PC-9 (cell line): Measurements from ENCODE around the gene ASTN2. TPM values are rescaled to one million over a fixed set of nuclear protein-coding genes. Genes with fewer than 3 reads are reported as not detected.

ENCODE experiments used
- BruUV-seq: library from RNA; stranded (reverse); fragments of 400-500 nt; replicated peaks from 2 replicates; lab custom pipeline; 2021; lab: Mats Ljungman, UMichigan
- CTCF ChIA-PET: fragments of 300-600 bp; sonication (Branson Sonifier 250); formaldehyde crosslinking; loops from one replicate; lab custom pipeline; 2022; ENCODE audit warnings: antibody characterized with exemption; lab: Charles Lee
- POLR2A ChIA-PET: fragments of 300-600 bp; sonication (Branson Sonifier 250); formaldehyde crosslinking; loops from one replicate; lab custom pipeline; 2022; ENCODE audit warnings: antibody characterized with exemption; ENCODE audit not compliant: unreplicated experiment; lab: Charles Lee
- DNase-seq, 2 experiments: peaks; one replicate each; pipeline versions ENCODE4 v3.0.0 to v3.0.0-alpha.2; 2015 to 2022; ENCODE audit warnings: mixed read lengths in 1 of 2
- H2AFZ ChIP-seq: fragments of 200-600 bp; sonication (generic); 2 replicates; pipeline ENCODE4 v1.8.1; 2017; ENCODE audit warnings: antibody characterized with exemption
- H3F3A ChIP-seq: fragments of 200-600 bp; sonication (generic); 2 replicates; pipeline ENCODE4 v1.8.1; 2017; ENCODE audit warnings: antibody characterized with exemption, mild to moderate bottlenecking, low read depth; ENCODE audit not compliant: insufficient read depth
- H3K27ac ChIP-seq: fragments of 200-600 bp; sonication (generic); 2 replicates; pipeline ENCODE4 v1.6.1; 2016; ENCODE audit warnings: mixed run types
- H3K27me3 ChIP-seq: fragments of 200-600 bp; sonication (generic); 2 replicates; pipeline ENCODE4 v1.6.1; 2016; ENCODE audit warnings: low read depth, mixed run types; ENCODE audit not compliant: insufficient read depth
- H3K36me3 ChIP-seq: fragments of 200-600 bp; sonication (generic); 2 replicates; pipeline ENCODE4 v1.6.1; 2016; ENCODE audit warnings: low read depth, mixed run types
- H3K4me1 ChIP-seq: fragments of 200-600 bp; sonication (generic); replicated peaks from 2 replicates; pipeline ENCODE4 v1.6.1; 2016; ENCODE audit warnings: mixed run types; ENCODE audit not compliant: insufficient read depth
- H3K4me2 ChIP-seq: fragments of 200-600 bp; sonication (generic); 2 replicates; pipeline ENCODE4 v1.6.1; 2017; ENCODE audit warnings: mixed run types
- H3K4me3 ChIP-seq: fragments of 200-600 bp; sonication (generic); 2 replicates; pipeline ENCODE4 v1.6.1; 2016; ENCODE audit warnings: mixed run types
- H3K79me2 ChIP-seq: fragments of 200-600 bp; sonication (generic); 2 replicates; pipeline ENCODE4 v1.6.1; 2017; ENCODE audit warnings: low read depth, mixed run types
- H3K9me2 ChIP-seq: fragments of 200-600 bp; sonication (generic); 2 replicates; pipeline ENCODE4 v1.8.1; 2017; ENCODE audit warnings: mild to moderate bottlenecking; ENCODE audit not compliant: insufficient read depth
- H3K9me3 ChIP-seq: fragments of 200-600 bp; sonication (generic); 2 replicates; pipeline ENCODE4 v1.8.1; 2016; ENCODE audit warnings: low read depth; ENCODE audit not compliant: insufficient read depth
- H4K20me1 ChIP-seq: fragments of 200-600 bp; sonication (generic); 2 replicates; pipeline ENCODE4 v1.8.1; 2017; ENCODE audit not compliant: insufficient read depth
- EZH2 ChIP-seq: fragments of 200-600 bp; sonication (generic); IDR thresholded peaks from 2 replicates; pipeline ENCODE4 v1.8.0; 2017; ENCODE audit warnings: antibody characterized with exemption, low read depth
- intact Hi-C: fragments of 100-400 bp; cut with micrococcal nuclease; formaldehyde crosslinking; loops from one replicate; pipeline ENCODE4 v1.10.0; 2022; ENCODE audit not compliant: unreplicated experiment
- total RNA-seq: library from RNA; stranded (reverse); gene quantifications from 2 replicates; pipeline ENCODE4 v1.2.3, GENCODE V29; 2021
- TF ChIP-seq, protein P1 (sequence below): fragments of 200-600 bp; sonication (generic); conservative IDR thresholded peaks from 2 replicates; pipeline ENCODE4 v1.6.1; 2017; ENCODE audit warnings: mixed run types, antibody characterized with exemption, mild to moderate bottlenecking, moderate library complexity

The ASTN2 gene
- total RNA-seq, 1 experiment from 2014 or later = 6.2 TPM

DNA sequence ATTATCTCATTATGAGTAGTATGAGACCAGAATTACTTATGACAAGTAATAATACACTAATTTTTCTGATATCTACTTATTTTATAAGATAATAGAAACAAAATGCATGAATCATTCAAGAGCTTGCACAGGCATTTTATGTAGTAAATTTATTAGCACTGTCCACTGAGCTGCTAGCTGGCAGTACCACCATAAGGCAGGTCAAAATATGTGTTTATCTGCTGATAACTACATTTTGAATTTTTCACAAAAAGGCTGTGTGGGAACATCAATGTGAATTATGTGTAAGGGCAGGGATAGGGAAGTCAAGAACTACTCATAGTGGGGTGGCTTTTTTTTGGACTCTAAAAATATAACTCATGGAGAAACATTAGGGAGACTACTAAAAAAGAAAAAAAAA is 1011.7 kb downstream of the ASTN2 start:
- Histone ChIP-seq H3F3A (no peaks in the 10 kb centered on the region), H2AFZ (no peak overlapping the region), H3K36me3 (no peaks in the 10 kb centered on the region), H3K4me3 (no peak overlapping the region), H3K4me2 (no peak overlapping the region), H3K27ac (no peak overlapping the region), H4K20me1 (no peaks in the 10 kb centered on the region), H3K9me3 (no peaks in the 10 kb centered on the region), H3K27me3 (no peaks in the 10 kb centered on the region), H3K79me2 (no peaks in the 10 kb centered on the region), H3K4me1 (no peaks in the 10 kb centered on the region), H3K9me2 (no peaks in the 10 kb centered on the region)
- ChIA-PET POLR2A (no interaction called here), CTCF (no interaction called here)
- TF ChIP-seq EZH2 = no peak
- TF ChIP-seq, protein P1, sequence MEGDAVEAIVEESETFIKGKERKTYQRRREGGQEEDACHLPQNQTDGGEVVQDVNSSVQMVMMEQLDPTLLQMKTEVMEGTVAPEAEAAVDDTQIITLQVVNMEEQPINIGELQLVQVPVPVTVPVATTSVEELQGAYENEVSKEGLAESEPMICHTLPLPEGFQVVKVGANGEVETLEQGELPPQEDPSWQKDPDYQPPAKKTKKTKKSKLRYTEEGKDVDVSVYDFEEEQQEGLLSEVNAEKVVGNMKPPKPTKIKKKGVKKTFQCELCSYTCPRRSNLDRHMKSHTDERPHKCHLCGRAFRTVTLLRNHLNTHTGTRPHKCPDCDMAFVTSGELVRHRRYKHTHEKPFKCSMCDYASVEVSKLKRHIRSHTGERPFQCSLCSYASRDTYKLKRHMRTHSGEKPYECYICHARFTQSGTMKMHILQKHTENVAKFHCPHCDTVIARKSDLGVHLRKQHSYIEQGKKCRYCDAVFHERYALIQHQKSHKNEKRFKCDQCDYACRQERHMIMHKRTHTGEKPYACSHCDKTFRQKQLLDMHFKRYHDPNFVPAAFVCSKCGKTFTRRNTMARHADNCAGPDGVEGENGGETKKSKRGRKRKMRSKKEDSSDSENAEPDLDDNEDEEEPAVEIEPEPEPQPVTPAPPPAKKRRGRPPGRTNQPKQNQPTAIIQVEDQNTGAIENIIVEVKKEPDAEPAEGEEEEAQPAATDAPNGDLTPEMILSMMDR = no peak
- no TSS peak for BruUV-seq
- DNase-seq = no peak
- intact Hi-C loops = no loop called here

- ChIA-PET POLR2A (no interaction called here), CTCF (no interaction called here)
- no peak overlapping the region for H3K4me2 ChIP-seq
- no peaks in the 10 kb centered on the region for H3K79me2 ChIP-seq
- no peak overlapping the region for H3K4me3 ChIP-seq
- no peak overlapping the region for H3K27ac ChIP-seq
- no peaks in the 10 kb centered on the region for H3K36me3 ChIP-seq
- no peaks in the 10 kb centered on the region for H3K27me3 ChIP-seq
- no peaks in the 10 kb centered on the region for H3K9me2 ChIP-seq
- no TSS peak for BruUV-seq
- no peaks in the 10 kb centered on the region for H3F3A ChIP-seq
- no peaks in the 10 kb centered on the region for H3K4me1 ChIP-seq
- H3K9me3 ChIP-seq = no peaks in the 10 kb centered on the region
- TF ChIP-seq EZH2 = no peak
- TF ChIP-seq, protein P1 = no peak
- intact Hi-C loops = no loop called here
- no peaks in the 10 kb centered on the region for H4K20me1 ChIP-seq
- H2AFZ ChIP-seq = no peak overlapping the region
- DNase-seq = no peak
Measured at GRCh38 chr9:116395699-116396037, 1019.2 kb downstream of the ASTN2 start.

DNA sequence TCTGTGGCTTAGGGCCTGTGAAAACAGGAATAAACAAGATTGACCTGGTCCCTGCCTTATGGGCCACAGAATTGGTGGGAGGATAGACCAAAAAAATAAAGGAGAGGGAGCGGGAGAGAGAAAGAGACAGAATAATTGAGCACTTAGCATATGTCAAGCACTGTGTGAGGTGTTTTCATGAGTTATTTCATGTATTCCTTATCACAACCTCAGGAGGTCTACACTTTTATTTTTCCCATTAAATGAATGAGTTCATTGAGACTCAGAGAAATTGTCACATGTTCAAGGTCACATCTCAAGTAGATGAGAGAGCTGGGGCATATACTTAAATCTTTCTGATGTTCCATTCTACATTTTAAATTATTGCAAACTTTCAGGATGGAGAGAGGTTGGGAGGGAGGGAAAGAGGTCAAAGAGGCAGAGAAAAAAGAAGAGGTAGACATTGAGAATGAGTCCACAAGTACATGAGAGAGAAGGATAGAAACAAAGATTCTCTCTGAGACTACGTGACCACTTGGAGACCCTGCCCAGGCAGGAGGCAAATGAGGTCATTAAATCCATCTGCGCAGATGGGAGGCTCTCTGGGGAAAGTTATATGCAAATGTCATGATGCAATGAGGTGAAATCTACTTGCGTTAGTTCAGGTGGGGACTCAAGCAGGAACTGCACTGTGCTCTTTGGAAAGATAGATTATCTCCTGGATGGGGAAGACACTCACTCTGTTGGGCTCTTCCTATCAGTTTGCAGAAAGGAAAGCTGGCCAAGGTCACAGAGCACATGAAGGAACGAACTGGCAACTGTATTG is 1019.8 kb downstream of the ASTN2 start:
- Histone ChIP-seq H3K79me2 (no peaks in the 10 kb centered on the region), H3K27ac (no peak overlapping the region), H3F3A (no peaks in the 10 kb centered on the region), H3K36me3 (no peaks in the 10 kb centered on the region), H4K20me1 (no peaks in the 10 kb centered on the region), H3K9me2 (no peaks in the 10 kb centered on the region), H3K4me1 (no peaks in the 10 kb centered on the region), H3K4me3 (no peak overlapping the region), H3K27me3 (no peaks in the 10 kb centered on the region), H3K4me2 (no peak overlapping the region), H3K9me3 (no peaks in the 10 kb centered on the region), H2AFZ (no peak overlapping the region)
- ChIA-PET POLR2A (no interaction called here), CTCF (no interaction called here)
- intact Hi-C loops = no loop called here
- no peak for DNase-seq
- no TSS peak for BruUV-seq
- TF ChIP-seq, protein P1 = no peak
- TF ChIP-seq EZH2 = no peak
